ENCODE data around the gene TUBA4A.
"Not testable (repeated sequence)": the region's sequence is repeated elsewhere in the genome, so short reads cannot be mapped to it uniquely, and the experiment has no call there.

DNA sequence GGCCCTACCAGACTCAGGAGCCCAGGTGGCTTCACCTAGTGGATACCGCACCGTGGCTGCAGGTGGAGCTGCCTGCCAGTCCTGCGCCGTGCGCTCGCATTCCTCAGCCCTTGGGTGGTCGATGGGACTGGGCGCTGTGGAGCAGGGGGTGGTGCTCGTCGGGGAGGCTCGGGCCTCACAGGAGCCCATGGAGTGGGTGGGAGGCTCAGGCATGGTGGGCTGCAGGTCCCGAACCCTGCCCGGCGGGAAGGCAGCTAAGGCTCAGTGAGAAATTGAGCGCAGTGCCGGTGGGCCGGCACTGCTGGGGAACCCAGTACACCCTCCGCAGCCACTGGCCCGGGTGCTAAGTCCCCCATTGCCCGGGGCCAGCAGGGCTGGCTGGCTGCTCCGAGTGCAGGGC, 52.4 kb downstream of the TUBA4A start:
- TF ChIP-seq POLR2A (IDR thresholded peaks at IDR 0.05), result not testable (repeated sequence)
- TF ChIP-seq, protein P1, sequence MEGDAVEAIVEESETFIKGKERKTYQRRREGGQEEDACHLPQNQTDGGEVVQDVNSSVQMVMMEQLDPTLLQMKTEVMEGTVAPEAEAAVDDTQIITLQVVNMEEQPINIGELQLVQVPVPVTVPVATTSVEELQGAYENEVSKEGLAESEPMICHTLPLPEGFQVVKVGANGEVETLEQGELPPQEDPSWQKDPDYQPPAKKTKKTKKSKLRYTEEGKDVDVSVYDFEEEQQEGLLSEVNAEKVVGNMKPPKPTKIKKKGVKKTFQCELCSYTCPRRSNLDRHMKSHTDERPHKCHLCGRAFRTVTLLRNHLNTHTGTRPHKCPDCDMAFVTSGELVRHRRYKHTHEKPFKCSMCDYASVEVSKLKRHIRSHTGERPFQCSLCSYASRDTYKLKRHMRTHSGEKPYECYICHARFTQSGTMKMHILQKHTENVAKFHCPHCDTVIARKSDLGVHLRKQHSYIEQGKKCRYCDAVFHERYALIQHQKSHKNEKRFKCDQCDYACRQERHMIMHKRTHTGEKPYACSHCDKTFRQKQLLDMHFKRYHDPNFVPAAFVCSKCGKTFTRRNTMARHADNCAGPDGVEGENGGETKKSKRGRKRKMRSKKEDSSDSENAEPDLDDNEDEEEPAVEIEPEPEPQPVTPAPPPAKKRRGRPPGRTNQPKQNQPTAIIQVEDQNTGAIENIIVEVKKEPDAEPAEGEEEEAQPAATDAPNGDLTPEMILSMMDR (IDR thresholded peaks at IDR 0.05), result not testable (repeated sequence)

Measured in vagina (tissue), 2 donors.